GM23248 (cell line): ENCODE data around the gene MAP1S. TPM values are rescaled to one million over a fixed set of nuclear protein-coding genes. Genes with fewer than 3 reads are reported as not detected.

Experiments used
- DNase-seq: peaks from one replicate; pipeline ENCODE4 v3.0.0-alpha.2; 2015
- H2AFZ ChIP-seq: fragments of 200-600 bp; sonication (generic); 2 replicates; pipeline ENCODE4 v1.6.1; 2016; ENCODE audit warnings: antibody characterized with exemption
- H3F3A ChIP-seq: fragments of 200-600 bp; sonication (generic); 2 replicates; pipeline ENCODE4 v1.6.1; 2016; ENCODE audit warnings: mild to moderate bottlenecking, antibody characterized with exemption, mixed run types; ENCODE audit not compliant: insufficient read depth
- H3K27ac ChIP-seq: fragments of 200-600 bp; sonication (generic); 2 replicates; pipeline ENCODE4 v1.5.1; 2016; ENCODE audit warnings: mild to moderate bottlenecking
- H3K27me3 ChIP-seq: fragments of 200-600 bp; sonication (generic); replicated peaks from 2 replicates; pipeline ENCODE4 v1.6.1; 2016; ENCODE audit warnings: mild to moderate bottlenecking; ENCODE audit not compliant: insufficient read depth
- H3K36me3 ChIP-seq: fragments of 200-600 bp; sonication (generic); 2 replicates; pipeline ENCODE4 v1.6.1; 2016; ENCODE audit warnings: low read depth, mild to moderate bottlenecking
- H3K4me1 ChIP-seq: fragments of 200-600 bp; sonication (generic); 2 replicates; pipeline ENCODE4 v1.6.1; 2016; ENCODE audit warnings: mild to moderate bottlenecking; ENCODE audit not compliant: insufficient read depth
- H3K4me2 ChIP-seq: fragments of 200-600 bp; sonication (generic); one replicate; pipeline ENCODE4 v1.6.1; 2016; ENCODE audit warnings: mild to moderate bottlenecking; ENCODE audit not compliant: unreplicated experiment
- H3K4me3 ChIP-seq: fragments of 200-600 bp; sonication (generic); 2 replicates; pipeline ENCODE4 v1.5.1; 2016; ENCODE audit warnings: mild to moderate bottlenecking
- H3K79me2 ChIP-seq: fragments of 200-600 bp; sonication (generic); 2 replicates; pipeline ENCODE4 v1.6.1; 2016; ENCODE audit warnings: mild to moderate bottlenecking; ENCODE audit not compliant: insufficient read depth
- H3K9ac ChIP-seq: fragments of 200-600 bp; sonication (generic); 2 replicates; pipeline ENCODE4 v1.6.1; 2016; ENCODE audit warnings: mild to moderate bottlenecking
- H3K9me2 ChIP-seq: fragments of 200-600 bp; sonication (generic); 2 replicates; pipeline ENCODE4 v1.6.1; 2016; ENCODE audit warnings: mixed run types, mild to moderate bottlenecking, moderate library complexity; ENCODE audit not compliant: insufficient read depth
- H3K9me3 ChIP-seq: fragments of 200-600 bp; sonication (generic); one replicate; pipeline ENCODE4 v1.6.1; 2017; ENCODE audit warnings: low read depth
- H4K20me1 ChIP-seq: fragments of 200-600 bp; sonication (generic); 2 replicates; pipeline ENCODE4 v1.6.0; 2016; ENCODE audit not compliant: insufficient read depth
- EZH2 ChIP-seq: fragments of 200-600 bp; sonication (generic); IDR thresholded peaks from 2 replicates; pipeline ENCODE4 v1.6.1; 2018; ENCODE audit warnings: antibody characterized with exemption, mild to moderate bottlenecking; ENCODE audit not compliant: insufficient read depth, poor library complexity, severe bottlenecking
- EZH2phosphoT487 ChIP-seq: fragments of 200-600 bp; sonication (generic); IDR thresholded peaks from 2 replicates; pipeline ENCODE4 v1.6.1; 2018; ENCODE audit warnings: antibody characterized with exemption, moderate library complexity, mild to moderate bottlenecking, low read depth; ENCODE audit not compliant: insufficient read depth
- WGBS, 2 experiments: methylation state at CpG; one replicate each; pipeline ENCODE4 v1.1.6; 2015 to 2017; ENCODE audit warnings: low lambda C conversion rate in 2 of 2, low coverage in 1 of 2; ENCODE audit errors: missing lambda C conversion rate in 2 of 2; 5-methylcytosine and 5-hydroxymethylcytosine counted together
- in situ Hi-C: fragments of 300-500 bp; cut with MboI; formaldehyde crosslinking; loops from 2 replicates; pipeline ENCODE4 v1.15.0; 2020
- polyA plus RNA-seq: library from polyadenylated mRNA; unstranded; fragments of >200 nt; fragmentation: Nextera tagmentation; extraction: Ambion mirVana; gene quantifications from 2 replicates; pipeline ENCODE4 v1.2.1, GENCODE V29; 2016
- total RNA-seq: library from RNA; depleted of rRNA; stranded (reverse); fragments of >200 nt; shearing (Covaris generic); gene quantifications from 2 replicates; pipeline ENCODE4 v1.2.3, GENCODE V29; 2014

MAP1S gene
- total and polyA plus RNA-seq, 2 experiments from 2014 or later: 37.1 to 44.8 TPM

DNA sequence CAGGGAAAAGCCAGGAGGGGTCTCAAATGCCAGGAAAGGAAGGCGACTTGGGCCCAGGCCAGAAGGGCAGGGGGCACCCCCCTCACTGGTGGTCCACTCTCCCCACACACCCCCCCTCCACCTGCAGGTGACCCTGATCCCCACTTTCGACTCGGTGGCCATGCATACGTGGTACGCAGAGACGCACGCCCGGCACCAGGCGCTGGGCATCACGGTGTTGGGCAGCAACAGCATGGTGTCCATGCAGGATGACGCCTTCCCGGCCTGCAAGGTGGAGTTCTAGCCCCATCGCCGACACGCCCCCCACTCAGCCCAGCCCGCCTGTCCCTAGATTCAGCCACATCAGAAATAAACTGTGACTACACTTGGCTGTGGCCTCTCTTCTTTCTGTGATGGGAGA, 14.9 kb downstream of the MAP1S start:
- Histone ChIP-seq H2AFZ (no peak overlapping the region), H3K36me3 (peaks cover 24% of the 10 kb centered on the region; the same call in 1 of the 2 replicates)

DNA sequence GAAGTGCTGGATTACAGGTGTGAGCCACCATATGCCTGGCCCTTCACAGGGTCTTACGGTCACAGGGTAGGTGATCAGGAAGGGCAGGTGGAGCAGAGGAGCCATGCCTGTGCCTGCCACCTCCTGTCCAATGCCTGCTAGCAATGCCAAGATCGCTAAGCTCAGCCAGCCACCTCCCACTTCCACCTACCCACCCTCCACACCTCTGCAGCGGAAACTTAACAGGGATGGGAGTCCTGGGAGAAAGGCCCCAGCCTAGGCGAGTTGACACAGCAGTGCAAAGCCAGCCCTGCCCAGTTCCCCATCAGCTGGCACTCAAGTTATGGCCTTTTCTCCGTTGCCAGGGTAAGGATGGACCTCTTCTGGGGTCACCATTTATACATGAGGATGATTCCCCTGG, 16.1 kb downstream of the MAP1S start:
- Histone ChIP-seq H3K36me3 (peaks cover 24% of the 10 kb centered on the region; the same call in 1 of the 2 replicates), H3K9ac (no peak overlapping the region), H2AFZ (no peak overlapping the region), H3K4me3 (no peak overlapping the region), H3K27ac (no peak overlapping the region), H4K20me1 (peaks cover 6% of the 10 kb centered on the region), H3K79me2 (peaks cover 38% of the 10 kb centered on the region), H3K4me1 (no peaks in the 10 kb centered on the region), H3K9me3 (no peaks in the 10 kb centered on the region), H3F3A (no peaks in the 10 kb centered on the region), H3K4me2 (no peak overlapping the region), H3K27me3 (no peaks in the 10 kb centered on the region), H3K9me2 (no peaks in the 10 kb centered on the region)
- TF ChIP-seq EZH2: no peak
- no peak for DNase-seq
- WGBS, 2 experiments: 93 to 97% methylated on average over 5 of the region's 5 CpGs
- in situ Hi-C loops: no loop called here

More for the DNA sequence above, 14.9 kb downstream of the MAP1S start:
- H4K20me1 ChIP-seq: peaks cover 6% of the 10 kb centered on the region
- in situ Hi-C loops: no loop called here
- TF ChIP-seq EZH2phosphoT487: no peak
- TF ChIP-seq EZH2: no peak
- no peak overlapping the region for H3K27ac ChIP-seq
- peaks cover 50% of the 10 kb centered on the region for H3K79me2 ChIP-seq
- H3K9ac ChIP-seq: no peak overlapping the region
- no peak overlapping the region for H3K4me2 ChIP-seq
- no peaks in the 10 kb centered on the region for H3K4me1 ChIP-seq
- H3K9me2 ChIP-seq: no peaks in the 10 kb centered on the region
- DNase-seq: no peak
- H3K9me3 ChIP-seq: no peaks in the 10 kb centered on the region
- H3K27me3 ChIP-seq: no peaks in the 10 kb centered on the region
- WGBS, 2 experiments: 95 to 96% methylated on average over 15 to 16 of the region's 16 CpGs
- H3K4me3 ChIP-seq: no peak overlapping the region
- no peaks in the 10 kb centered on the region for H3F3A ChIP-seq

DNA sequence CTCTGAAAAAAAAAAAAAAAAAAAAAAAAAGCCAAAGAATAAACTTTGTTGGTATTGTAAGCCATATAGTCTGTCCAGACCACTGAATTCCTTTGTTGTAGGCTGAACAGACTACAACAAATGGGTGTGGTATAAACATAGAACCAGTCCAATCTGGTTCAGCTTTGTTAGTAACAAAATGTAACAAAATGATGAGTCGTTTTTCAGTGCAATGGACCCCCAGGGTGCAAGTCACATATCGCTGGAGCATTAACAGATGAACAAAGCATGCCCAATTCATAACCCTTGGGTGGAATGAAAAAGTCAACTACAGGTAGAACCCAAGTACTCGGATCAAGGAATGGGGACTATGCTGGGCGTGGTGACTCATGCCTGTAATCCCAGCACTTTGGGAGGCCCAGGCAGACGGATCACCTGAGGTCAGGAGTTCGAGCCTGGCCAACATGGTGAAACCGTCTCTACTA, 18.4 kb downstream of the MAP1S start:
- DNase-seq: no peak
- H3K4me3 ChIP-seq: no peak overlapping the region
- H3K4me1 ChIP-seq: no peaks in the 10 kb centered on the region
- H3K79me2 ChIP-seq: peaks cover 15% of the 10 kb centered on the region
- in situ Hi-C loops: no loop called here
- no peaks in the 10 kb centered on the region for H3K27me3 ChIP-seq
- no peaks in the 10 kb centered on the region for H3K9me3 ChIP-seq
- H4K20me1 ChIP-seq: no peaks in the 10 kb centered on the region
- H3F3A ChIP-seq: no peaks in the 10 kb centered on the region
- WGBS, 2 experiments: 80 to 84% methylated on average over 7 of the region's 7 CpGs
- no peak overlapping the region for H3K9ac ChIP-seq
- H3K4me2 ChIP-seq: no peak overlapping the region
- no peak overlapping the region for H2AFZ ChIP-seq
- TF ChIP-seq EZH2 (no peak), EZH2phosphoT487 (no peak)
- H3K9me2 ChIP-seq: no peaks in the 10 kb centered on the region
- no peak overlapping the region for H3K27ac ChIP-seq
- H3K36me3 ChIP-seq: peaks cover 12% of the 10 kb centered on the region; the same call in 1 of the 2 replicates

DNA sequence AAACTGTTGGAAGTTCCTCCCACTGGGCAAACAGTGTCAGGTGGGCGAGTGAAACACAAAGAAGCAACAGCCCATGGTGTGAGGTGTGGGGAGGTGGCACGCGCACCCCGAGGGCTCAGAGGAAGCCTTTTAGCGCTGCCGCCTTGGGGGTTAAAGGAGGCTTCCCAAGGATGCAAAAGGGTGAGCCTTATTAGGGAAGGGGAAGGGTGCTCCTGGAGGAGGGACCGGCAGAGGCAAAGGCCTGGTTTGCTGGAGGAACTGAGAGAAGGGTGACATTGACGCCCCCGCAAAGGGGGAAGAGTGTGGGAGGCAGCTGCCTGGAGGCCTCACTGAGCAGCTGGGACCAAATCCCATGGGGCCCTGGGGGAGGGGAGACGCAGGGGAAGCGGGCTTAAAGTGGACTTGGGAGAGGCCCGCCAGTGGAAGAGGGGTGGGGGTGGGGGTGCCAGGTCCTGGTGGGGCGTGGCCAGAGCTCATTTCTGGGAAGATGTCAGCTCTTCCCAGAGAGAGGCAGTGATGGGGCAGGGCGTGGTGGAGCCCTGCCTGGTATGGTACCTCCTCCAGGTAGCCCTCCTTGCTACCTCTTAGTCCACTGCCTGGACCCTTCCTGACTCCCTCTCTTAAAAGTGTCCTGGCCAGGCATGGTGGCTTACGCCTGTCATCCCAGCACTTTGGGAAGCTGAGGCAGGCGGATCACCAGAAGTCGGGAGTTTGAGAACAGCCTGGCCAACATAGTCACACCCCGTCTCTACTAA, 20.0 kb downstream of the MAP1S start:
- no peaks in the 10 kb centered on the region for H3K79me2 ChIP-seq
- H3K9ac ChIP-seq: no peak overlapping the region
- H3K4me2 ChIP-seq: no peak overlapping the region
- no peak overlapping the region for H3K4me3 ChIP-seq
- no peaks in the 10 kb centered on the region for H3K9me3 ChIP-seq
- in situ Hi-C loops: no loop called here
- no peak overlapping the region for H2AFZ ChIP-seq
- H3K36me3 ChIP-seq: peaks cover 10% of the 10 kb centered on the region; the same call in 1 of the 2 replicates
- H3K4me1 ChIP-seq: no peaks in the 10 kb centered on the region
- 74 to 79% methylated on average over 13 to 18 of the region's 18 CpGs for WGBS, 2 experiments
- DNase-seq: no peak
- TF ChIP-seq EZH2 (no peak), EZH2phosphoT487 (no peak)
- H3F3A ChIP-seq: no peaks in the 10 kb centered on the region
- H3K27ac ChIP-seq: no peak overlapping the region
- no peaks in the 10 kb centered on the region for H3K27me3 ChIP-seq
- H4K20me1 ChIP-seq: no peaks in the 10 kb centered on the region
- no peaks in the 10 kb centered on the region for H3K9me2 ChIP-seq
